Mucosa of descending colon (tissue), 3 donors: ENCODE results near the gene ABCB1. TPM values are rescaled to one million over a fixed set of nuclear protein-coding genes. Genes with fewer than 3 reads are reported as not detected.
"Not testable (repeated sequence)": the region's sequence is repeated elsewhere in the genome, so short reads cannot be mapped to it uniquely, and the experiment has no call there.

Source experiments
- ATAC-seq: fragments of 200-7000 bp; cut with Tn5 transposase; one replicate; pipeline ENCODE4 v1.9.1; 2020; ENCODE audit warnings: mild to moderate bottlenecking, moderate library complexity
- DNase-seq, 3 donors: peaks; one replicate each; pipeline ENCODE4 v3.0.0-alpha.2; 2020
- H3K36me3 ChIP-seq: fragments of 200-600 bp; one replicate; pipeline ENCODE4 v1.8.0; 2021; ENCODE audit warnings: low read depth, mild to moderate bottlenecking
- H3K4me1 ChIP-seq: fragments of 200-600 bp; one replicate; pipeline ENCODE4 v1.8.0; 2021; ENCODE audit warnings: low read depth, mild to moderate bottlenecking
- H3K4me3 ChIP-seq: fragments of 200-600 bp; one replicate; pipeline ENCODE4 v1.8.0; 2021; ENCODE audit warnings: mild to moderate bottlenecking
- H3K9me3 ChIP-seq: fragments of 200-600 bp; one replicate; pipeline ENCODE4 v1.8.0; 2021; ENCODE audit warnings: mild to moderate bottlenecking
- CTCF ChIP-seq: fragments of 200-600 bp; IDR thresholded peaks from one replicate; pipeline ENCODE4 v1.8.0; 2022; ENCODE audit warnings: antibody characterized with exemption, mild to moderate bottlenecking
- intact Hi-C, 2 donors: fragments of 100-400 bp; cut with DNase I in 1 of 2; cut with micrococcal nuclease in 1 of 2; formaldehyde crosslinking; loops; one replicate each; pipeline versions ENCODE4 v1.11.0 to v1.11.1; 2022; cut with DNase I, micrococcal nuclease
- total RNA-seq, 3 donors: library from RNA; stranded (reverse); fragmentation: NEBNext Ultra II Directional in 2 of 3; extraction: Animal tissue kit (Norgen Biotek cat#: 25700) in 2 of 3; gene quantifications; one replicate each; pipeline versions ENCODE4 v1.2.1 to v1.2.4, GENCODE V29; 2021 to 2023
- donor health status: DM: no; HTN: no; CAD: no; lungs with moderate emphysema.
- donor health status: DM: no; HTN: no; CAD: no.
- donor health status: DM: no; HTN: yes; CAD: no.

The ABCB1 gene
- total RNA-seq, 3 donors from 2014 or later = 76.5 to 226 (median 90.6) TPM

GRCh38 chr7:87575521-87575920, 25.2 kb downstream of the ABCB1 start:
- ATAC-seq = peak; percentile 88
- intact Hi-C loops = no loop called here
- no peak for TF ChIP-seq CTCF
- no peaks in the 10 kb centered on the region for H3K9me3 ChIP-seq
- no peak for DNase-seq
- H3K4me3 ChIP-seq = no peak overlapping the region
- no peaks in the 10 kb centered on the region for H3K4me1 ChIP-seq
- no peaks in the 10 kb centered on the region for H3K36me3 ChIP-seq

DNA sequence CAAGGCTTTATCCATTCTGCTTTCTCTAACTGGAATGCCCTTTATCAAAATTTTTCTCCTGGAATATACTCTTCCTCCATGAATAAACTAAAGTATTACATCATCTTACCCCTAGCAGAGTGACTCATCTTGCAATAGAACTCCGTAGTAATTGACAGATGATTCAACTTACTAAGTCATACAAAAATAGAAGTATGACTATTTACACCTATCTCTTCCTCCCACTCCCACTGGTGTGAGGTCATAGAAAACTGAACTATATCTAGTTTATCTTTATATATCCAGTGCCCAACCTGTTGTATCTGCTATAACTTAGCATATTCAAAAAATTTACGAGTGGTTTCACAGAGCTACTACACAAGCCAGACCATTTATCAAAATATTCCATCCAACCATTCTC, 26.1 kb downstream of the ABCB1 start:
- peak; percentile 90 for ATAC-seq
- no peak for DNase-seq
- Histone ChIP-seq H3K4me1 (peaks cover 2% of the 10 kb centered on the region), H3K36me3 (no peaks in the 10 kb centered on the region), H3K9me3 (no peaks in the 10 kb centered on the region), H3K4me3 (no peak overlapping the region)
- intact Hi-C loops = no loop called here
- no peak for TF ChIP-seq CTCF

DNA sequence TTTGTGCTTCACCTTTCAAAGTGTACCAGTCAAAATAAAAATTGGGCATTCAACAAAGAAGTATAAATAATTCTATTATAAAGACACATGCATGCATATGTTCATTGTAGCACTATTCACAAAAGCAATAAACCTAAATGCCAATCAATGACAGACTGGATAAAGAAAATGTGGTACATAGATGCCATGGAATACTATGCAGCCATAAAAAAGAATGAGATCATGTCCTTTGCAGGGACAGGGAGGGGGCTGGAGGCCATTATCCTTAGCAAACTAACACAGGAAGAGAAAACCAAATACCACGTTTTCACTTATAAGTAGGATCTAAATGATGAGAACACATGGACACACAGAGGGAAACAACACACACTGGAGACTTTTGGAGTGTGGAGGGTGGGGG, 28.2 kb downstream of the ABCB1 start:
- intact Hi-C loops, H3K4me3 ChIP-seq, H3K9me3 ChIP-seq, ATAC-seq, H3K36me3 ChIP-seq, H3K4me1 ChIP-seq, DNase-seq: not testable (repeated sequence)

DNA sequence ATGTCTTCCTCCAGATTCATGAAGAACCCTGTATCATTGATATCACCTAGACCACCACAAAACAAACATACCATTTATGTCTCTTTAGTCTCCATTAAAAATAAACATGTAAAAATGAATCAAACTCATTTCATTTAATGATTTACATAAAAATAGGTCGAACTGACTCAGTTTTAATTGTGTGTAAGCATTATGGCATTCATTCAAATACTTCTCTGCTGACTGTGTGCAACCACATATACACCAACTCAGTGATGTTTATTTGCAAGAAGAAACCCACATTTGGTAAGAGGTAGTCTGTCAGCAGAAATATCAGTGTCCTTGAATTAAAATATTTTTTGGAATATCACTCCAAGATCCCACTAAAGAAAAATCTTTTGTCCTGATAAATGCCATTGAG, 30.5 kb downstream of the ABCB1 start:
- Histone ChIP-seq H3K36me3 (no peaks in the 10 kb centered on the region), H3K9me3 (no peaks in the 10 kb centered on the region), H3K4me1 (peaks cover 7% of the 10 kb centered on the region), H3K4me3 (no peak overlapping the region)
- intact Hi-C loops = no loop called here
- no peak for TF ChIP-seq CTCF
- DNase-seq (no peak), ATAC-seq (no peak)

DNA sequence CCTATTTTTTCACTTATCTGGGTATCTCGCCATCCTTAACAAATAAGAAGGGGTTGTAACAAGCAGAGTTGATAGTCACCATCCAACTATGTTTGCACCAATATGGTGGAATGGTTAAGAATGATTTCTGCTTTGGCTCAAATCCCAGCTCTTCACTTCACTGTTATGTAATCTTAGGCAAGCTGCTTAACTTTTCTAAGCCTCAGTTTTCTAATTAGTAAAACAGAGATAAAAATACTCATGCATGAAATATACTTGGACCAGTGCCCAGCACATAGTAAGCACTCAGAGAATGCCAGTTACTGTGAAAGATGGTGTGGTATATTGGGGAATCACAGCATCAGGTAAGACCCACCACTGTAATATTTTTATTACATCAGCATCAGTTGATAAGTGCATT, 33.6 kb downstream of the ABCB1 start:
- ATAC-seq = no peak
- no peak for DNase-seq
- no peak overlapping the region for H3K4me3 ChIP-seq

DNA sequence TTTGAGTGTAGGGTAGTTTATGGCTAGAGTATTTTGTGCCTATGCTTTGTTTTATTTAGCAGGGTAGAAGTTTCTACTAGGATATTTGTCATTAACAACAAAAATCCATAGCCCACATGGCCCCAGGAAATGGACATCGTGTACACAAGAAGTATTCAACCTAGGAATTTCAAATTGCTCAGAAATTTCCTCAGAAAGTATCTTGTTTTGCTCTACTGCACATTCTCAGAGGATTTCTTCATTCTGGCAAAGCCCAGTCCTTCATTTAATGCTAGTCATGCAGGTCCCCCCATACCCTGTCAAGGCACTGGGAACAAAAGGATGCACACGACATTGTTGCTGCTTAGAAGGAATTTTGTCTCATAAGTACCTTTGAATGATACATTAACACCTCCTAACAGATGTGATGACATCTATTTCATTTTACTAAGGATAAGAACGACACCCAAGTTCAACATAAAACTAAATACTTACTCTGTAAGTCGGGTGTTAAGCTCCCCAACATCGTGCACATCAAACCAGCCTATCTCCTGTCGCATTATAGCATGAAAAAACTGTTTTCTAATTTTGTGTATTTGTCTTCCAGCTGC, 34.3 kb downstream of the ABCB1 start:
- intact Hi-C loops = no loop called here
- DNase-seq (no peak), ATAC-seq (no peak)
- Histone ChIP-seq H3K4me1 (peaks cover 7% of the 10 kb centered on the region), H3K4me3 (no peak overlapping the region), H3K36me3 (no peaks in the 10 kb centered on the region), H3K9me3 (no peaks in the 10 kb centered on the region)
- no peak for TF ChIP-seq CTCF

More for the DNA sequence above, 33.6 kb downstream of the ABCB1 start:
- Histone ChIP-seq H3K9me3 (no peaks in the 10 kb centered on the region), H3K4me1 (peaks cover 7% of the 10 kb centered on the region), H3K36me3 (no peaks in the 10 kb centered on the region)
- intact Hi-C loops = no loop called here
- TF ChIP-seq CTCF = no peak
